CD4-positive, CD25-positive, alpha-beta regulatory T cell (primary cell): ENCODE measurements around the gene SSC4D. TPM values are rescaled to one million over a fixed set of nuclear protein-coding genes. Genes with fewer than 3 reads are reported as not detected.

Source experiments
- polyA plus RNA-seq, 4 donors: library from polyadenylated mRNA; unstranded; fragments of 300-500 nt; fragmentation: Illumina TruSeq; gene quantifications; one replicate each; pipeline ENCODE4 v1.2.3, GENCODE V29; 2021
- total RNA-seq: library from RNA; stranded (reverse); gene quantifications from one replicate; pipeline ENCODE4 v1.2.3, GENCODE V29; 2022

Gene SSC4D
- total and polyA plus RNA-seq, 5 donors from 2014 or later = 0.25 to 0.65 TPM; not detected in 3

Other genes with a start within 250 kb of the SSC4D start
- gene SRRM3, start 207.8 kb downstream of the SSC4D start, total RNA-seq = not detected
- not detected for gene SRRM3, start 207.8 kb downstream of the SSC4D start, polyA plus RNA-seq
- 23.0 TPM for gene HSPB1, start 107.0 kb downstream of the SSC4D start, total RNA-seq
- 10 to 100 TPM; 48.8 to 81.2 (median 56.3) TPM for gene HSPB1, start 107.0 kb downstream of the SSC4D start, polyA plus RNA-seq
- gene YWHAG, start 50.7 kb downstream of the SSC4D start, total RNA-seq = 36.6 TPM
- gene YWHAG, start 50.7 kb downstream of the SSC4D start, polyA plus RNA-seq = 1 to 10 TPM; 1.7 to 2.7 (median 2.0) TPM
- gene ZP3, start 15.3 kb upstream of the SSC4D start, total RNA-seq = 2.2 TPM
- 1 to 10 TPM; 1.6 to 4.4 (median 2.9) TPM for gene ZP3, start 15.3 kb upstream of the SSC4D start, polyA plus RNA-seq
- 36.0 TPM for gene DTX2, start 52.0 kb upstream of the SSC4D start, total RNA-seq
- 10 to 100 TPM; 10.7 to 16.9 (median 15.8) TPM for gene DTX2, start 52.0 kb upstream of the SSC4D start, polyA plus RNA-seq
- gene UPK3B, start 100.9 kb upstream of the SSC4D start, total RNA-seq = 8.4 TPM
- gene UPK3B, start 100.9 kb upstream of the SSC4D start, polyA plus RNA-seq = under 1 TPM in 1 of 4 donors, not detected in 3; 0.17 TPM
- 2.9 TPM for gene SPDYE16, start 133.6 kb upstream of the SSC4D start, total RNA-seq
- gene SPDYE16, start 133.6 kb upstream of the SSC4D start, polyA plus RNA-seq = under 1 TPM in 2 of 4 donors, not detected in 2; 0.06 to 0.09 TPM
- 22.3 TPM for gene POMZP3, start 217.6 kb upstream of the SSC4D start, total RNA-seq
- 1 to 10 TPM; 3.1 to 5.7 (median 4.1) TPM for gene POMZP3, start 217.6 kb upstream of the SSC4D start, polyA plus RNA-seq